ENCODE data around the gene TMEM151B. TPM values are rescaled to one million over a fixed set of nuclear protein-coding genes. Genes with fewer than 3 reads are reported as not detected.

Gene TMEM151B
- total RNA-seq, 4 donors from 2014 or later, result 0.14 to 3.8 (median 1.7) TPM

GRCh38 chr6:44333273-44333919 lies 63.1 kb downstream of the TMEM151B start:
- WGBS, 2 donors (ENCODE audit: low coverage in 1 of 2), result 71% methylated on average over 11 of the region's 11 CpGs; no CpG with 5 or more reads in 1 of the 2 donors
- intact Hi-C loops (cut with DNase I; ENCODE audit: low total_unique reads), result loop anchor here (10.0 kb wide), 1 partner anchor 59 kb away; the partner anchor contains the start of gene TMEM151B
- in situ Hi-C loops (cut with MboI; ENCODE audit: low pct_ligation_motif_present in 1 of 4, low pct_unique_long_range_greater_than_20kb in 1 of 4, low sequenced_read_pairs in 3 of 4), result loop anchor here in 2 of 4 donors (5.0 to 25.0 kb wide), 3 partner anchors 51 to 171 kb away; partner anchors contain the start of genes CAPN11 (in 2 of the 2) and NFKBIE (in 1 of the 2)
- Histone ChIP-seq H3K27ac (no peak overlapping the region), H3K4me1 (no peaks in the 10 kb centered on the region), H3K9me3 (no peaks in the 10 kb centered on the region), H3K27me3 (peaks cover 42% of the 10 kb centered on the region), H3K36me3 (no peaks in the 10 kb centered on the region), H3K4me3 (no peak overlapping the region)
- TF ChIP-seq CTCF (IDR thresholded peaks at IDR 0.05) (no peak), POLR2A (IDR thresholded peaks at IDR 0.05) (no peak), POLR2AphosphoS5 (IDR thresholded peaks at IDR 0.05) (no peak), EP300 (IDR thresholded peaks at IDR 0.05; ENCODE audit: low read depth) (no peak)
- DNase-seq, result no peak

GRCh38 chr6:44333942-44334341 lies 63.7 kb downstream of the TMEM151B start:
- peaks cover 40% of the 10 kb centered on the region for H3K27me3 ChIP-seq
- H3K9me3 ChIP-seq, result no peaks in the 10 kb centered on the region
- intact Hi-C loops (cut with DNase I; ENCODE audit: low total_unique reads), result loop anchor here (10.0 kb wide), 1 partner anchor 59 kb away; the partner anchor contains the start of gene TMEM151B
- WGBS, 2 donors (ENCODE audit: low coverage in 1 of 2), result 86 to 91% methylated on average over 5 of the region's 5 CpGs
- no peaks in the 10 kb centered on the region for H3K36me3 ChIP-seq
- no peak for TF ChIP-seq POLR2AphosphoS5 (IDR thresholded peaks at IDR 0.05)
- TF ChIP-seq POLR2A (IDR thresholded peaks at IDR 0.05), result no peak
- TF ChIP-seq EP300 (IDR thresholded peaks at IDR 0.05; ENCODE audit: low read depth), result no peak
- no peak for TF ChIP-seq CTCF (IDR thresholded peaks at IDR 0.05)
- H3K4me3 ChIP-seq, result no peak overlapping the region
- DNase-seq, result no peak
- H3K4me1 ChIP-seq, result no peaks in the 10 kb centered on the region
- in situ Hi-C loops (cut with MboI; ENCODE audit: low pct_ligation_motif_present in 1 of 4, low pct_unique_long_range_greater_than_20kb in 1 of 4, low sequenced_read_pairs in 3 of 4), result loop anchor here in 2 of 4 donors (5.0 to 25.0 kb wide), 3 partner anchors 52 to 172 kb away; partner anchors contain the start of genes CAPN11 (in 2 of the 2) and NFKBIE (in 1 of the 2)
- no peak overlapping the region for H3K27ac ChIP-seq

- intact Hi-C loops (cut with DNase I; ENCODE audit: low total_unique reads) (loop anchor here (10.0 kb wide), 1 partner anchor 61 kb away; the partner anchor contains the start of gene TMEM151B), in situ Hi-C loops (cut with MboI; ENCODE audit: low pct_ligation_motif_present in 1 of 4, low pct_unique_long_range_greater_than_20kb in 1 of 4, low sequenced_read_pairs in 3 of 4) (loop anchor here in 2 of 4 donors (10.0 to 25.0 kb wide), 2 partner anchors 71 to 173 kb away; partner anchors contain the start of genes CAPN11 (in 2 of the 2) and NFKBIE (in 1 of the 2))
- 39 to 50% methylated on average over 1 of the region's 1 CpG for WGBS, 2 donors (ENCODE audit: low coverage in 1 of 2)
- Histone ChIP-seq H3K4me3 (no peak overlapping the region), H3K36me3 (no peaks in the 10 kb centered on the region), H3K27ac (no peak overlapping the region), H3K27me3 (peaks cover 25% of the 10 kb centered on the region), H3K4me1 (no peaks in the 10 kb centered on the region), H3K9me3 (no peaks in the 10 kb centered on the region)
- TF ChIP-seq POLR2A (IDR thresholded peaks at IDR 0.05) (no peak), CTCF (IDR thresholded peaks at IDR 0.05) (no peak), POLR2AphosphoS5 (IDR thresholded peaks at IDR 0.05) (no peak), EP300 (IDR thresholded peaks at IDR 0.05; ENCODE audit: low read depth) (no peak)
- no peak for DNase-seq
Observed at GRCh38 chr6:44335631-44336030, 65.4 kb downstream of the TMEM151B start.

Measured in transverse colon (tissue), 4 donors.